ENCODE measurements around the gene RPL13. TPM values are rescaled to one million over a fixed set of nuclear protein-coding genes. Genes with fewer than 3 reads are reported as not detected.

RPL13 gene
- total and polyA plus RNA-seq, 2 of the 13 experiments (the other 11 are each of a cell fraction or from before 2014, with no cell fraction given) = 2,988 to 4,411 TPM

- peak; percentile 92 for TF ChIP-seq ATF1 (CRISPR knock-in tag; IDR thresholded peaks at IDR 0.05)
- TF ChIP-seq, protein P1, sequence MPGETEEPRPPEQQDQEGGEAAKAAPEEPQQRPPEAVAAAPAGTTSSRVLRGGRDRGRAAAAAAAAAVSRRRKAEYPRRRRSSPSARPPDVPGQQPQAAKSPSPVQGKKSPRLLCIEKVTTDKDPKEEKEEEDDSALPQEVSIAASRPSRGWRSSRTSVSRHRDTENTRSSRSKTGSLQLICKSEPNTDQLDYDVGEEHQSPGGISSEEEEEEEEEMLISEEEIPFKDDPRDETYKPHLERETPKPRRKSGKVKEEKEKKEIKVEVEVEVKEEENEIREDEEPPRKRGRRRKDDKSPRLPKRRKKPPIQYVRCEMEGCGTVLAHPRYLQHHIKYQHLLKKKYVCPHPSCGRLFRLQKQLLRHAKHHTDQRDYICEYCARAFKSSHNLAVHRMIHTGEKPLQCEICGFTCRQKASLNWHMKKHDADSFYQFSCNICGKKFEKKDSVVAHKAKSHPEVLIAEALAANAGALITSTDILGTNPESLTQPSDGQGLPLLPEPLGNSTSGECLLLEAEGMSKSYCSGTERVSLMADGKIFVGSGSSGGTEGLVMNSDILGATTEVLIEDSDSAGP (CRISPR knock-in tag; IDR thresholded peaks at IDR 0.05; ENCODE audit: borderline replicate concordance) = peak; percentile 96
- TF ChIP-seq, protein P2, sequence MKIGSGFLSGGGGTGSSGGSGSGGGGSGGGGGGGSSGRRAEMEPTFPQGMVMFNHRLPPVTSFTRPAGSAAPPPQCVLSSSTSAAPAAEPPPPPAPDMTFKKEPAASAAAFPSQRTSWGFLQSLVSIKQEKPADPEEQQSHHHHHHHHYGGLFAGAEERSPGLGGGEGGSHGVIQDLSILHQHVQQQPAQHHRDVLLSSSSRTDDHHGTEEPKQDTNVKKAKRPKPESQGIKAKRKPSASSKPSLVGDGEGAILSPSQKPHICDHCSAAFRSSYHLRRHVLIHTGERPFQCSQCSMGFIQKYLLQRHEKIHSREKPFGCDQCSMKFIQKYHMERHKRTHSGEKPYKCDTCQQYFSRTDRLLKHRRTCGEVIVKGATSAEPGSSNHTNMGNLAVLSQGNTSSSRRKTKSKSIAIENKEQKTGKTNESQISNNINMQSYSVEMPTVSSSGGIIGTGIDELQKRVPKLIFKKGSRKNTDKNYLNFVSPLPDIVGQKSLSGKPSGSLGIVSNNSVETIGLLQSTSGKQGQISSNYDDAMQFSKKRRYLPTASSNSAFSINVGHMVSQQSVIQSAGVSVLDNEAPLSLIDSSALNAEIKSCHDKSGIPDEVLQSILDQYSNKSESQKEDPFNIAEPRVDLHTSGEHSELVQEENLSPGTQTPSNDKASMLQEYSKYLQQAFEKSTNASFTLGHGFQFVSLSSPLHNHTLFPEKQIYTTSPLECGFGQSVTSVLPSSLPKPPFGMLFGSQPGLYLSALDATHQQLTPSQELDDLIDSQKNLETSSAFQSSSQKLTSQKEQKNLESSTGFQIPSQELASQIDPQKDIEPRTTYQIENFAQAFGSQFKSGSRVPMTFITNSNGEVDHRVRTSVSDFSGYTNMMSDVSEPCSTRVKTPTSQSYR (CRISPR knock-in tag; IDR thresholded peaks at IDR 0.05; ENCODE audit: borderline replicate concordance) = peak; percentile 57; the same call in 1 of the 2 replicates
- TF ChIP-seq HIVEP1 (CRISPR knock-in tag; IDR thresholded peaks at IDR 0.05) = peak; percentile 93
- TF ChIP-seq ZNF343 (CRISPR knock-in tag; IDR thresholded peaks at IDR 0.05) = peak; percentile 97
- TF ChIP-seq CREB1 (IDR thresholded peaks at IDR 0.05) = peak; percentile 88
- peak; percentile 97 for TF ChIP-seq CREB1 (CRISPR knock-in tag; IDR thresholded peaks at IDR 0.05)
- 0 out of 2 replicates have a peak, but pooled peaks have one; percentile 9 for TF ChIP-seq ZNF780A (CRISPR knock-in tag; IDR thresholded peaks at IDR 0.05)
- TF ChIP-seq TSC22D2 (CRISPR knock-in tag; IDR thresholded peaks at IDR 0.05; ENCODE audit: borderline replicate concordance) = peak; percentile 86; the same call in 1 of the 2 replicates
- TF ChIP-seq CTCF (CRISPR knock-in tag; IDR thresholded peaks at IDR 0.05) = 0 out of 2 replicates have a peak, but pooled peaks have one; percentile 39
- TF ChIP-seq CHCHD3 (CRISPR knock-in tag; IDR thresholded peaks at IDR 0.05) = no peak; the same call in 1 of the 2 replicates
- TF ChIP-seq, protein P3, sequence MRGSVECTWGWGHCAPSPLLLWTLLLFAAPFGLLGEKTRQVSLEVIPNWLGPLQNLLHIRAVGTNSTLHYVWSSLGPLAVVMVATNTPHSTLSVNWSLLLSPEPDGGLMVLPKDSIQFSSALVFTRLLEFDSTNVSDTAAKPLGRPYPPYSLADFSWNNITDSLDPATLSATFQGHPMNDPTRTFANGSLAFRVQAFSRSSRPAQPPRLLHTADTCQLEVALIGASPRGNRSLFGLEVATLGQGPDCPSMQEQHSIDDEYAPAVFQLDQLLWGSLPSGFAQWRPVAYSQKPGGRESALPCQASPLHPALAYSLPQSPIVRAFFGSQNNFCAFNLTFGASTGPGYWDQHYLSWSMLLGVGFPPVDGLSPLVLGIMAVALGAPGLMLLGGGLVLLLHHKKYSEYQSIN (CRISPR knock-in tag; IDR thresholded peaks at IDR 0.05; ENCODE audit: borderline replicate concordance) = no peak
- peak; percentile 61; the same call in 1 of the 2 replicates for TF ChIP-seq HIC2 (CRISPR knock-in tag; IDR thresholded peaks at IDR 0.05; ENCODE audit: low read depth)
- TF ChIP-seq MEF2D (CRISPR knock-in tag; IDR thresholded peaks at IDR 0.05) = peak; percentile 86; the same call in 1 of the 2 replicates
- TF ChIP-seq ATRX (CRISPR knock-in tag; IDR thresholded peaks at IDR 0.05; ENCODE audit: borderline replicate concordance) = no peak; the same call in 1 of the 2 replicates
- TF ChIP-seq ZNF576 (CRISPR knock-in tag; IDR thresholded peaks at IDR 0.05) = peak; percentile 74; the same call in 1 of the 2 replicates
- peak; percentile 89 for TF ChIP-seq ZNF44 (CRISPR knock-in tag; IDR thresholded peaks at IDR 0.05)
- peak; percentile 81; the same call in 1 of the 2 replicates for TF ChIP-seq ZNF878 (CRISPR knock-in tag; IDR thresholded peaks at IDR 0.05)
- no peak for TF ChIP-seq ZNF329 (CRISPR knock-in tag; IDR thresholded peaks at IDR 0.05; ENCODE audit: low read depth)
These were observed at the start of gene RPL13 (continued) for GRCh38 chr16:89560378-89561141.
